HUES6 (cell line): ENCODE measurements around the gene CCDC24.
A peak's percentile ranks its signal among the peaks of the same experiment; 100 is the strongest.

ENCODE experiments used
- H3K27ac ChIP-seq: 2 replicates; pipeline ENCODE4 v1.7.0; 2013; ENCODE audit warnings: low read depth, mild to moderate bottlenecking, low read length, inconsistent platforms
- H3K27me3 ChIP-seq: 2 replicates; pipeline ENCODE4 v1.6.1; 2013; ENCODE audit warnings: low read length; ENCODE audit not compliant: control insufficient read depth, insufficient read depth
- H3K36me3 ChIP-seq: 2 replicates; pipeline ENCODE4 v1.6.1; 2013; ENCODE audit warnings: low read length; ENCODE audit not compliant: control insufficient read depth, insufficient read depth
- H3K4me1 ChIP-seq: 2 replicates; pipeline ENCODE4 v1.6.1; 2013; ENCODE audit warnings: low read length; ENCODE audit not compliant: control insufficient read depth, insufficient read depth
- H3K4me3 ChIP-seq: 2 replicates; pipeline ENCODE4 v1.5.1; 2013; ENCODE audit warnings: low read depth, low read length
- H3K9ac ChIP-seq: one replicate; pipeline ENCODE4 v1.6.1; 2013; ENCODE audit warnings: mild to moderate bottlenecking, low read length
- H3K9me3 ChIP-seq: 2 replicates; pipeline ENCODE4 v1.6.1; 2013; ENCODE audit warnings: low read depth, low read length; ENCODE audit not compliant: control insufficient read depth, insufficient read depth

CCDC24 gene

DNA sequence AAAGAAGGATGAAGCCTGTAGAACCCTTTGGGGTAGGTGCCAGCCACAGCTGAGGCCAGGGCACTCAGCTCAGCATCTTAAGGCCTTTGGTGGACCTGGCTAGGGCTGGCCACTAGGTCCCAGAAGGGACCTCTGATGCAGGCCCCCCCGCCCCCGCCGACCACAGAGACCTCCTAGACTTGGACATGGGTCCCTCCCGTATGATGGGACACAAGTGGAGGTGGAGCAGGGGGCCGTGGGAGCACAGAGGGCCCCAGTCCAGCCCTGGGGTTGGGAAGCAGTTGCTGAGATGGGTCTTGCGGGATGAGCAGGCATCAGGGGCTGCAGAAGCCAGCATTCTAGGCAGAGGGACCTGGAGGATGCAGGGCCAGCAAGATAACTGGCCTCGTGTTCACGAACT is 9.2 kb upstream of the CCDC24 start:
- Histone ChIP-seq H3K36me3 (peaks cover 59% of the 10 kb centered on the region), H3K27me3 (no peaks in the 10 kb centered on the region), H3K9ac (no peak overlapping the region), H3K9me3 (no peaks in the 10 kb centered on the region), H3K4me1 (peaks cover 12% of the 10 kb centered on the region), H3K4me3 (no peak overlapping the region), H3K27ac (no peak overlapping the region)

DNA sequence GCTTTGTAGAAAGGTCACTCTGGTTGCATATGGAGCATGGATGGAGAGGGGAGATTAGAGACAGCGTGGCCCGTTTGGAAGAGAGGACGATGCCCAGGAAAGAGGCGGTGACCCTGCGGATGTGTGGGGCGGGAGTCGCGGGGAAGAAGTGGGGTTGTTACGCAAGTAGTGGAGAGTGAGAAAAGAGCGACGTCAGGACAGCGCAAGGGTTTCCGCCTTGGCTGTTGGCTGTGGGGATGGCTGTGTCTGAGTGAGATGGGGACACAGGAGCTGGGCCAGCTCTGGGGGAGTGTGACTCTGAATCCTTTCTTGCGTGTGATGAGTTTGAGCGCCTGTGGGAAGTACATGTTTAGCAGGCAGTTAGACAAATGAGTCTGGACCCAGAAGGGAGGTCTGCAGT is 8.6 kb upstream of the CCDC24 start:
- Histone ChIP-seq H3K27me3 (no peaks in the 10 kb centered on the region), H3K9ac (no peak overlapping the region), H3K4me3 (no peak overlapping the region), H3K36me3 (peaks cover 56% of the 10 kb centered on the region), H3K4me1 (peaks cover 12% of the 10 kb centered on the region), H3K9me3 (no peaks in the 10 kb centered on the region), H3K27ac (no peak overlapping the region)

DNA sequence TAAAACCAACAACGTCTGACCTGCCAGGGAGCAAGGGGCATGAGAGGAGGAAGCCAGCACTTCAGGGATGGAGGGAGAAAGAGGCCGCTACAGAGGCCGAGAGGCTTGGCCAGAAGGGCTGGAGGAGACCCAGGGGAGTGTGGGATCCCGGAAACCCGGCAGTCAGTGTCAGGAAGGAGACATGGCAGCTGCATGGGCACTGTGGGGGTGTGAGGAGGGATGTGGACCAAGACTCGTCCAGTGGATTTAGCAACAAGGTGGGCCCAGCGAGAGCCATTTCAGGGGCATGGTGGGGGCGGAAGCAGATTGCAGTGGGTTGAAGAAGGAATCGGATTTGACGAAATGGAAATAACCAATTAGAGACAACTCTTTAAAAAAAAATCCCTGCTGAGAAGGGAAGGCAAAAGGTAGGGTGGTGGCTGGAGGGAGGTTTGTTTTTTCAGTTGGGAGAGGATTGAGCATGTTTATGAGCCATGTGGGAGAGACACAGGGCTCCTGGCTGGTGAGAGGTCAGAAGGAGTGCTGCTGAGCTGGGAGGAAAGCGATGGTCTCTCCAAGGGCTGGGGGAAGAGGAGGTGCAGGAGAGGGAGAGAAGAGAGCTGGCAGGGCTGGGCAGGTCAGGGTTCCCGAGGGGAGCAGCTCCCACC is 8.0 kb upstream of the CCDC24 start:
- Histone ChIP-seq H3K9me3 (no peaks in the 10 kb centered on the region), H3K27ac (no peak overlapping the region), H3K9ac (no peak overlapping the region), H3K4me1 (peaks cover 12% of the 10 kb centered on the region), H3K36me3 (peaks cover 53% of the 10 kb centered on the region), H3K4me3 (no peak overlapping the region), H3K27me3 (no peaks in the 10 kb centered on the region)

DNA sequence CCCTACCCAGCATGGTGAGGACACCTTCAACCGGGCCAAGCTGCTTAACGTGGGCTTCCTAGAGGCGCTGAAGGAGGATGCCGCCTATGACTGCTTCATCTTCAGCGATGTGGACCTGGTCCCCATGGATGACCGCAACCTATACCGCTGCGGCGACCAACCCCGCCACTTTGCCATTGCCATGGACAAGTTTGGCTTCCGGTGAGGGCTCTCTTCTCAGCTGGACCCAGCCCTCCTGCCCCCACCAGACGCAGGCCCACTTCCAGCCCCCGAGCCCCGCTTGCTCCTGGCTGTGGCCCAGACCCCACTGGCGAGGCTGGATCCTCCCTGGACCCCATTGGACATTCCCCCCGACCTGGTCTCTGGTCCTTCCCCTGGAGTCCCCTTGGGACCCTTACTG is 6.5 kb upstream of the CCDC24 start:
- Histone ChIP-seq H3K9ac (no peak overlapping the region), H3K4me3 (no peak overlapping the region), H3K9me3 (no peaks in the 10 kb centered on the region), H3K27me3 (no peaks in the 10 kb centered on the region), H3K36me3 (peaks cover 53% of the 10 kb centered on the region), H3K4me1 (peaks cover 11% of the 10 kb centered on the region), H3K27ac (no peak overlapping the region)

DNA sequence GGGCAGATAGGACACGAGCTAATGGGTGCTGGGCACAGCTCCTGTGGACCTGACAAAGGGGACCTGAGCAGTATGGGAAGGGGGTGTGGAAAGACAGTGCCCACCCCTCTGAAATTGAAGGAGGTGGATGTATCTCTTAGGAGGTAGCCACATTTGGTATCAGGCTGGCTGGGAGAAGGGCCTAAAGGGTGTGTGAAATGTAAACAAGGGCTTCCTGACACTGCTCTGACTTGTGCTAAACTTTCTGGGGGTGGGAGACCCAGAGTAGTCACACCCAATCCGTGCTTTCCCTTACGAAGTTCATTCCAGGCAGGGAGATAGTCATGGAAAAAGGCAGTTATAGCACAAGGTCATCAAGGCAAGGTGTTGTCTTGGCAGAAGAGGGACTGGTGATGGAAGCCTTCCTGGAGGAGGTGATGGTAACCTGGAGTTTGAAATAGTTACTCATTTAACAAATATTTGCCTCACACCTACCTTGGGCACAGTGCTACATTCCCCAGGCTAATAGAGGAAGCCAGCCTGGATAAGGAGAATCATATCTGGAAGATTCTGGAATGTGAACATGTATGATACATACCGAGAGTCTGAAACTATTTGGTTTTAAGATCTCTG is 5.3 kb upstream of the CCDC24 start:
- Histone ChIP-seq H3K9me3 (no peaks in the 10 kb centered on the region), H3K27ac (no peak overlapping the region), H3K4me1 (peaks cover 5% of the 10 kb centered on the region; the same call in 1 of the 2 replicates), H3K27me3 (no peaks in the 10 kb centered on the region), H3K9ac (no peak overlapping the region), H3K4me3 (no peak overlapping the region), H3K36me3 (peaks cover 53% of the 10 kb centered on the region)

DNA sequence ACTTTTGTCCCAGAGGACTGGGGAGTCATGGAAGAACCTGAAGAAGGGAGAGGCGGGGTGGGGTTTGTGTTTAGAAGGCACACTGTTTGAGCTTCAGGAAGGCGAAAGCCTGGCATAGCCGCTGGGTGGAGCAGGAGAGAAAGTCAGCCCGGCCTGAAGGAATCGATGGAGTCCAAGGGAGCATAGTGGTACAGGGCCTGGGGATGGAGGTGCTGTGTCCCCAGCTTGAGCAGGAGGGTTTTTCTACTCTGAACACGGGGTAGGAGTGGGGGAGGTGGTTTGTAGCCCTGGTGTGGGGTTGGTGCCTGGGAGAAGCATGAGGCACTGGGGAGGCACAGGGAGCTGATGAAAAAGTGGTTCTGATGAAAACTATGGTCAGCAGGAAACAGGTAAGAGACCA is 4.7 kb upstream of the CCDC24 start:
- Histone ChIP-seq H3K36me3 (peaks cover 46% of the 10 kb centered on the region), H3K4me3 (no peak overlapping the region), H3K9me3 (no peaks in the 10 kb centered on the region), H3K27me3 (no peaks in the 10 kb centered on the region), H3K9ac (no peak overlapping the region), H3K4me1 (peaks cover 7% of the 10 kb centered on the region; the same call in 1 of the 2 replicates), H3K27ac (no peak overlapping the region)

DNA sequence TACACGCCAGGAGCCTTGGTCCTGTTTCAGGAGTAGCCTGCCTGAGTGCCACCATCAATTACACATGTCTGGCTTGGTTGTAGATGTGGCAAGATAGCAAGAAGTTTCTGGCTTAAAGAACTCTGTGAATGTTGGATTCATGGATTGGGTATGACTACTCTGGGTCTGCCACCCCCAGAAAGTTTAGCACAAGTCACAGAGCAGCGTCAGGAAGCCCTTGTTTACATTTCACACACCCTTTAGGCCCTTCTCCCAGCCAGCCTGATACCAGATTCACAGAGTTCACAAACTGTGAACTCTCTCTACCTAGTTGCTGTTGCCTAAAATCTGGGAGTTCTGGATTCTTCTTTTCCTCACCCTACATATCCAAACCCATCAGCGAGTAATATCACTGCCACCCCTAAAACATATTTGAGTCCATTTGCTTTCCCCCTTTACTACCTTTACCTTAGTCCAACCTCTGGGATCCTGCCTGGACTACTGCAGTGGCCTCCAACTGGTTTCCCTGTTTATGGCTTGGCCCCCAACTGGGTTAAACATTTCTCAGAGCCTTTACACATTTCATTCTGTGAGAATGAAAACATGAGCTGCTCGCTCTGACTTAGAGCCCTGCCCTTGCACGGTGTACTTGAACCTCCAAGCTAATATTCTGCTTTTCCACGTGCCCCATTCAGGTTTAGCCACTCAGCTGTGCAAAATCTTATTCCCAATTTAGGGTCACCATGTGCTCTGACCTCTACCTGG is 4.1 kb upstream of the CCDC24 start:
- H3K9me3 ChIP-seq = no peaks in the 10 kb centered on the region
- H3K36me3 ChIP-seq = peaks cover 43% of the 10 kb centered on the region
- H3K4me1 ChIP-seq = peaks cover 7% of the 10 kb centered on the region; the same call in 1 of the 2 replicates
- H3K9ac ChIP-seq = no peak overlapping the region
- no peaks in the 10 kb centered on the region for H3K27me3 ChIP-seq
- no peak overlapping the region for H3K27ac ChIP-seq
- no peak overlapping the region for H3K4me3 ChIP-seq

DNA sequence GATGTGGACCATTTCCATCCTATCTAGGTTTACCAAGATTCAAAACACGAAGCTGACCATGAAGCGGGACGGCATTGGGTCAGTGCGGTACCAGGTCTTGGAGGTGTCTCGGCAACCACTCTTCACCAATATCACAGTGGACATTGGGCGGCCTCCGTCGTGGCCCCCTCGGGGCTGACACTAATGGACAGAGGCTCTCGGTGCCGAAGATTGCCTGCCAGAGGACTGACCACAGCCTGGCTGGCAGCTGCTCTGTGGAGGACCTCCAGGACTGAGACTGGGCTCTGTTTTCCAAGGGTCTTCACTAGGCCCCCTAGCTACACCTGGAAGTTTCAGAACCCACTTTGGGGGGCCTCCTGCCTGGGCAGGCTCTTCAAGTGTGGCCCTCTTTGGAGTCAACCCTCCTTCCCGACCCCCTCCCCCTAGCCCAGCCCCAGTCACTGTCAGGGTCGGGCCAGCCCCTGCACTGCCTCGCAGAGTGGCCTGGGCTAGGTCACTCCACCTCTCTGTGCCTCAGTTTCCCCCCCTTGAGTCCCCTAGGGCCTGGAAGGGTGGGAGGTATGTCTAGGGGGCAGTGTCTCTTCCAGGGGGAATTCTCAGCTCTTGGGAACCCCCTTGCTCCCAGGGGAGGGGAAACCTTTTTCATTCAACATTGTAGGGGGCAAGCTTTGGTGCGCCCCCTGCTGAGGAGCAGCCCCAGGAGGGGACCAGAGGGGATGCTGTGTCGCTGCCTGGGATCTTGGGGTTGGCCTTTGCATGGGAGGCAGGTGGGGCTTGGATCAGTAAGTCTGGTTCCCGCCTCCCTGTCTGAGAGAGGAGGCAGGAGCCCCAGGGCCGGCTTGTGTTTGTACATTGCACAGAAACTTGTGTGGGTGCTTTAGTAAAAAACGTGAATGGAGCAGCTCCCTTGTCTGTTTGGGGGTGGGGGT is 864 bp upstream of the CCDC24 start:
- Histone ChIP-seq H3K4me3 (peak overlapping the region; percentile 85), H3K9ac (peak overlapping the region; percentile 68), H3K36me3 (peaks cover 17% of the 10 kb centered on the region), H3K27me3 (no peaks in the 10 kb centered on the region), H3K4me1 (peaks cover 20% of the 10 kb centered on the region), H3K27ac (no peak overlapping the region; the same call in 1 of the 2 replicates), H3K9me3 (no peaks in the 10 kb centered on the region)

DNA sequence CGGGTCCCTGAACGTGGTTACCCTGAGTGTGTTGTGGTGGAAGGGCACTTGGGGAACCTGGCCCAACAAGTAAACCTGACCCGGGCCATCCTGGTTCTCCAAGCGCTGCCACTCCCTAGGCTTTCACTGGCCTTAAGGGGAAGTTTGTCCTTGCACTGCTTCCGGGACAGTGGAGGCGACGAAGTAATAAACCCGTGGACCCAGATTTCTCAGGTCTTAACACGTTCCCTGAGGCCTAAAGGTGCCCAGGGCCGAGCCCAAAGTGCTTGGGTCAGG is 261 bp upstream of the CCDC24 start:
- peaks cover 20% of the 10 kb centered on the region for H3K4me1 ChIP-seq
- peaks cover 12% of the 10 kb centered on the region for H3K36me3 ChIP-seq
- peak overlapping the region; percentile 85 for H3K4me3 ChIP-seq
- no peaks in the 10 kb centered on the region for H3K27me3 ChIP-seq
- no peaks in the 10 kb centered on the region for H3K9me3 ChIP-seq
- peak overlapping the region; percentile 68 for H3K9ac ChIP-seq
- peak overlapping the region; percentile 42; the same call in 1 of the 2 replicates for H3K27ac ChIP-seq

DNA sequence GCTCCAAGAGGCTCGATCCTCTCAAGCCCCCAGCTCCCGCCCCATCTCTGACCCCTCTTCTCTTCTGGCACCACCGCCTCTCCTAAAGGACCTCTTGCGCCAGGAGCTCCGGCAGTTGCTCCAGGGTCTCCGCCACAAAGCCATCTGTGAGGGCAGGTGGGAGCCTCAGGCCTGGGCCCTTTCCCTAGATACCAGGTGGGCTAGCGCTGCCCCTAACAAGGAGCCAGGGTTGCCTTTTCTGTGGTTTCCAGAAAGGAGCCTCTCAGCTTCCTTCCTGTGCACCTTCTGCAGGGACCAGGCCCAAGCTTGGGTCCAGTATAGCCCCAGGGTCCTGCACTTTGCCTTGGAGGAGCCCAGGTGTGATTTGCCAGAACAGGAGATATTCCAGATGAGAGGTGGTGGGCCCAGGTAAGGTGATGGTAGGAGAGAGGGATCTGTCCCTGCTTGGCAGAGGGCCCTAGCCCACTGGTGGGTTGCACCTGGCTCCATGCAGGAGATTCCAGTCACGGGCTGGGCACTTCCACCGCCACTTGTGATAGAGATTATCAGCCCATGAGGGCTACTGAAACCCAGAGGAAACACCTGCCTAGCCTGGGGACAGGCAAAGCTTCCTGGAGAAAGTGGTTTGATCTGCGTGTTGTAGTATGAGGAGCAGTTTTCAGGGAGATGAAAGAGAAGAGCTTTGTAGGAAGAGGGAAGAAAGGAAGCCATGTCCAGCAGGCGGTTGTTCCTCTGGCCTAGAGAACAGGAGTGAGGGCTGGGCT is 1.0 kb downstream of the CCDC24 start:
- Histone ChIP-seq H3K9me3 (no peaks in the 10 kb centered on the region), H3K4me3 (peak overlapping the region; percentile 85), H3K27me3 (no peaks in the 10 kb centered on the region), H3K9ac (peak overlapping the region; percentile 66), H3K4me1 (peaks cover 24% of the 10 kb centered on the region), H3K27ac (no peak overlapping the region), H3K36me3 (peaks cover under 1% of the 10 kb centered on the region; the same call in 1 of the 2 replicates)
